ENCODE measurements around the gene CD2.

The CD2 gene

GRCh38 chr1:116713474-116713873 lies 40.8 kb upstream of the CD2 start:
- no peaks in the 10 kb centered on the region for H3K9me3 ChIP-seq (replicated peaks in 1 of 2; ENCODE audit: control insufficient read depth in 2 of 2, insufficient read depth in 1 of 2, low read depth in 1 of 2, low read length in 2 of 2)
- H3K27ac ChIP-seq (replicated peaks; ENCODE audit: low read length), result no peak overlapping the region
- H2AFZ ChIP-seq (ENCODE audit: low read length), result no peak overlapping the region
- no peak overlapping the region for H3K14ac ChIP-seq (ENCODE audit: low read length)
- WGBS, 2 donors (ENCODE audit: extremely low coverage in 2 of 2, insufficient read length in 2 of 2, insufficient replicate concordance in 1 of 2), result no CpG with 5 or more reads among the region's 3 CpGs
- H2BK5ac ChIP-seq (ENCODE audit: low read length), result no peak overlapping the region
- no peak overlapping the region for H3K23ac ChIP-seq (ENCODE audit: low read depth, low read length, poor library complexity)
- H3K4me2 ChIP-seq (ENCODE audit: insufficient read depth, low read length, poor library complexity, severe bottlenecking), result no peak overlapping the region
- no peaks in the 10 kb centered on the region for H3K79me1 ChIP-seq (ENCODE audit: low read depth, low read length)
- no peak overlapping the region for H4K91ac ChIP-seq (ENCODE audit: low read depth, low read length, poor library complexity)
- H3K36me3 ChIP-seq (replicated peaks in 1 of 2; ENCODE audit: control insufficient read depth in 2 of 2, insufficient read depth in 2 of 2, low read length in 2 of 2), result no peaks in the 10 kb centered on the region
- no peak overlapping the region for H4K8ac ChIP-seq (ENCODE audit: low read depth, low read length)
- H3K4ac ChIP-seq (ENCODE audit: low read length), result no peak overlapping the region
- peaks cover 0 to 6% (median 0%) of the 10 kb centered on the region in 3 experiments for H3K27me3 ChIP-seq (ENCODE audit: control insufficient read depth in 3 of 3, insufficient read depth in 3 of 3, low read depth in 1 of 3, low read length in 3 of 3)
- no peak overlapping the region for H3K18ac ChIP-seq (ENCODE audit: low read length)
- peaks cover 0 to 3% of the 10 kb centered on the region in 2 donors for H3K4me1 ChIP-seq (ENCODE audit: control insufficient read depth in 2 of 2, insufficient read depth in 1 of 2, low read depth in 1 of 2, low read length in 2 of 2)
- H2BK12ac ChIP-seq (ENCODE audit: low read length), result no peak overlapping the region
- H3K9ac ChIP-seq (ENCODE audit: low read depth, low read length, poor library complexity), result no peak overlapping the region
- no peak overlapping the region for H3K4me3 ChIP-seq (ENCODE audit: low read length in 2 of 2)
- no peak overlapping the region for H2AK5ac ChIP-seq (ENCODE audit: low read depth, low read length)
- no peak overlapping the region for H2BK15ac ChIP-seq (ENCODE audit: low read length)
- no peak for DNase-seq (ENCODE audit: low spot score)
- H2BK120ac ChIP-seq (ENCODE audit: low read depth, low read length), result no peak overlapping the region

DNA sequence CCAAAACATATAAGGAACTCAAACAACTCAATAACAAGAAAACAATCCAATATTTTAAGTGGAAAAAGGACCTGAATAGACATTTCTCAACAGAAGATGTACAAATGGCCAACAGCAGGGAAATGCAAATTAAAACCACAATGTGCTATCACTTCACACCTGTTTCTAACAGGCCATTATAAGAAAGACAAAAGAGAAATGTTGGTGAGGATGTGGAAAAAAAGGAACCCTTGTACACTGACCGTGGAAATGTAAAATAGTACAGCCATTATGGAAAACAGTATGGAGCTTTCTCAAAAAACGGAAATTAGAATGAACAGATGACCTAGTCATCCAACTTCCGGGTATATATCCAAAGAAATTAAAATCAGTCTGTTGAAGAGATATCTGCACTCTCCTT lies 37.8 kb upstream of the CD2 start:
- no peak overlapping the region for H3K18ac ChIP-seq (ENCODE audit: low read length)
- no peaks in the 10 kb centered on the region for H3K79me1 ChIP-seq (ENCODE audit: low read depth, low read length)
- peaks cover 0 to 3% (median 0%) of the 10 kb centered on the region in 3 experiments for H3K27me3 ChIP-seq (ENCODE audit: control insufficient read depth in 3 of 3, insufficient read depth in 3 of 3, low read depth in 1 of 3, low read length in 3 of 3)
- no peak overlapping the region for H3K27ac ChIP-seq (replicated peaks; ENCODE audit: low read length)
- H3K14ac ChIP-seq (ENCODE audit: low read length), result no peak overlapping the region
- H3K9me3 ChIP-seq (replicated peaks in 1 of 2; ENCODE audit: control insufficient read depth in 2 of 2, insufficient read depth in 1 of 2, low read depth in 1 of 2, low read length in 2 of 2), result no peaks in the 10 kb centered on the region
- H2AFZ ChIP-seq (ENCODE audit: low read length), result no peak overlapping the region
- H4K91ac ChIP-seq (ENCODE audit: low read depth, low read length, poor library complexity), result no peak overlapping the region
- H3K23ac ChIP-seq (ENCODE audit: low read depth, low read length, poor library complexity), result no peak overlapping the region
- H3K4me2 ChIP-seq (ENCODE audit: insufficient read depth, low read length, poor library complexity, severe bottlenecking), result no peak overlapping the region
- peaks cover 0 to under 1% of the 10 kb centered on the region in 2 donors for H3K4me1 ChIP-seq (ENCODE audit: control insufficient read depth in 2 of 2, insufficient read depth in 1 of 2, low read depth in 1 of 2, low read length in 2 of 2)
- DNase-seq (ENCODE audit: low spot score), result no peak
- H2BK15ac ChIP-seq (ENCODE audit: low read length), result no peak overlapping the region
- H2BK120ac ChIP-seq (ENCODE audit: low read depth, low read length), result no peak overlapping the region
- H3K36me3 ChIP-seq (replicated peaks in 1 of 2; ENCODE audit: control insufficient read depth in 2 of 2, insufficient read depth in 2 of 2, low read length in 2 of 2), result no peaks in the 10 kb centered on the region
- no peak overlapping the region for H4K8ac ChIP-seq (ENCODE audit: low read depth, low read length)
- H3K4ac ChIP-seq (ENCODE audit: low read length), result no peak overlapping the region
- WGBS, 2 donors (ENCODE audit: extremely low coverage in 2 of 2, insufficient read length in 2 of 2, insufficient replicate concordance in 1 of 2), result no CpG with 5 or more reads among the region's 3 CpGs
- H3K9ac ChIP-seq (ENCODE audit: low read depth, low read length, poor library complexity), result no peak overlapping the region
- H2AK5ac ChIP-seq (ENCODE audit: low read depth, low read length), result no peak overlapping the region
- H2BK5ac ChIP-seq (ENCODE audit: low read length), result no peak overlapping the region
- H3K4me3 ChIP-seq (ENCODE audit: low read length in 2 of 2), result no peak overlapping the region
- no peak overlapping the region for H2BK12ac ChIP-seq (ENCODE audit: low read length)

DNA sequence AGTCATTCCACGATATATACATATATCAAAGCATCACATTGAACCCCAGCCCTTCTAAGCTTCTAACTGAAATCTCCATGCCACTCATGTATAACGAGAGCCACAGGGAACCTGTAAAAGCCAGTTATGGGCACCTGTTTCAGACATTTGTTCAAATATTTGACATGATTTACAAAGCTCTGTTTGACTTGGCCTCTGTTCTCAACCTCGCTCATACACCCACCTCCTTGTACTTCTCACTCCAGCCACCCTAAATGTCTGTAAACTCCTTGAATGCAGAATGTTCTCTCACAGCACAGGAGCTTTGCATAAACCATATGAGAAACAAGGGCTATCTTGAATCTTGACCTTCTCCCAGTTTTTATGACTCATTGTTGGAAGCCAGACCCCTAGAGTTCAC lies 36.9 kb upstream of the CD2 start:
- H3K23ac ChIP-seq (ENCODE audit: low read depth, low read length, poor library complexity), result no peak overlapping the region
- no peak overlapping the region for H4K91ac ChIP-seq (ENCODE audit: low read depth, low read length, poor library complexity)
- H3K18ac ChIP-seq (ENCODE audit: low read length), result no peak overlapping the region
- no peak overlapping the region for H4K8ac ChIP-seq (ENCODE audit: low read depth, low read length)
- H3K9ac ChIP-seq (ENCODE audit: low read depth, low read length, poor library complexity), result no peak overlapping the region
- H3K36me3 ChIP-seq (replicated peaks in 1 of 2; ENCODE audit: control insufficient read depth in 2 of 2, insufficient read depth in 2 of 2, low read length in 2 of 2), result no peaks in the 10 kb centered on the region
- no peak overlapping the region for H3K14ac ChIP-seq (ENCODE audit: low read length)
- DNase-seq (ENCODE audit: low spot score), result no peak
- no peak overlapping the region for H2BK120ac ChIP-seq (ENCODE audit: low read depth, low read length)
- no peak overlapping the region for H2AK5ac ChIP-seq (ENCODE audit: low read depth, low read length)
- H3K4ac ChIP-seq (ENCODE audit: low read length), result no peak overlapping the region
- no peaks in the 10 kb centered on the region for H3K79me1 ChIP-seq (ENCODE audit: low read depth, low read length)
- H2BK5ac ChIP-seq (ENCODE audit: low read length), result no peak overlapping the region
- no peak overlapping the region for H3K4me3 ChIP-seq (ENCODE audit: low read length in 2 of 2)
- H2BK12ac ChIP-seq (ENCODE audit: low read length), result no peak overlapping the region
- H3K4me2 ChIP-seq (ENCODE audit: insufficient read depth, low read length, poor library complexity, severe bottlenecking), result no peak overlapping the region
- peaks cover 0 to 3% (median 0%) of the 10 kb centered on the region in 3 experiments for H3K27me3 ChIP-seq (ENCODE audit: control insufficient read depth in 3 of 3, insufficient read depth in 3 of 3, low read depth in 1 of 3, low read length in 3 of 3)
- no peak overlapping the region for H3K27ac ChIP-seq (replicated peaks; ENCODE audit: low read length)
- H2AFZ ChIP-seq (ENCODE audit: low read length), result no peak overlapping the region
- no peaks in the 10 kb centered on the region for H3K4me1 ChIP-seq (ENCODE audit: control insufficient read depth in 2 of 2, insufficient read depth in 1 of 2, low read depth in 1 of 2, low read length in 2 of 2)
- no CpG with 5 or more reads among the region's 3 CpGs for WGBS, 2 donors (ENCODE audit: extremely low coverage in 2 of 2, insufficient read length in 2 of 2, insufficient replicate concordance in 1 of 2)
- no peak overlapping the region for H2BK15ac ChIP-seq (ENCODE audit: low read length)
- H3K9me3 ChIP-seq (replicated peaks in 1 of 2; ENCODE audit: control insufficient read depth in 2 of 2, insufficient read depth in 1 of 2, low read depth in 1 of 2, low read length in 2 of 2), result no peaks in the 10 kb centered on the region

DNA sequence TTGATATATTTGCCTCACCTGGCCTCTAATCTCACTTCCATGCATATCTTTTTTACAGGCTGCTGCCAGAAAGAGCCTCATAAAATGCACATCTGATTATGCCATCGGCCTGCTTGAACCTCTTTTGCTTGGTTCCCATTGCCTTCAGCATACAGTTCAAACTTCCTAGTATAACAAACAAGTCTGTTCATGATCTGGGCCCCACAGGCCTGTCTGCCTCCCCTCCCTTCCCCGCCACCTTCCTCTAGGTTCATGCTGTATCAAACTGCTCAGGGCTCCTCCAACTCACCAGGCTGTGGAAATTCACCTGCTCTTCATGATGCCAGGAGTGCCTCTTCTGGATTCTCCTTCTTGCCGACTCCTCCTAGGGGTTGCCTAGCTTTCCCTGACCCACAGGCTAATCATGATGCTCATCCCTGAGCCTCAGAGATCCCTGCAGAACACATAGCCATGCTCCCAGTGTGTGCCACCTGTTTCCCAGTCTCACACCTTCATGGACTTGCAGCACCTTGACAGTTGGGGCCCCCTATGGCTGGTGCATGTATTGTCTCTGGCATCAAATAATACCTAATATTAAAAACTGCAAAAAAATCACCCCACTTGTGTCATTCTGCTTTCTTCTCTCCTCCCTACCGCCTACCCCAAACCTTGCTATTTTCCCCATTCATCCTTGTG lies 33.7 kb upstream of the CD2 start:
- Histone ChIP-seq H2AK5ac (ENCODE audit: low read depth, low read length) (no peak overlapping the region), H3K4me1 (ENCODE audit: control insufficient read depth in 2 of 2, insufficient read depth in 1 of 2, low read depth in 1 of 2, low read length in 2 of 2) (no peaks in the 10 kb centered on the region), H3K14ac (ENCODE audit: low read length) (no peak overlapping the region), H3K9me3 (replicated peaks in 1 of 2; ENCODE audit: control insufficient read depth in 2 of 2, insufficient read depth in 1 of 2, low read depth in 1 of 2, low read length in 2 of 2) (no peaks in the 10 kb centered on the region), H3K27ac (replicated peaks; ENCODE audit: low read length) (no peak overlapping the region), H2BK5ac (ENCODE audit: low read length) (no peak overlapping the region), H3K79me1 (ENCODE audit: low read depth, low read length) (no peaks in the 10 kb centered on the region), H2AFZ (ENCODE audit: low read length) (no peak overlapping the region), H2BK12ac (ENCODE audit: low read length) (no peak overlapping the region), H3K23ac (ENCODE audit: low read depth, low read length, poor library complexity) (no peak overlapping the region), H3K4me2 (ENCODE audit: insufficient read depth, low read length, poor library complexity, severe bottlenecking) (no peak overlapping the region), H4K8ac (ENCODE audit: low read depth, low read length) (no peak overlapping the region), H2BK15ac (ENCODE audit: low read length) (no peak overlapping the region), H3K4ac (ENCODE audit: low read length) (no peak overlapping the region), H3K36me3 (replicated peaks in 1 of 2; ENCODE audit: control insufficient read depth in 2 of 2, insufficient read depth in 2 of 2, low read length in 2 of 2) (no peaks in the 10 kb centered on the region), H3K27me3 (ENCODE audit: control insufficient read depth in 3 of 3, insufficient read depth in 3 of 3, low read depth in 1 of 3, low read length in 3 of 3) (no peaks in the 10 kb centered on the region), H4K91ac (ENCODE audit: low read depth, low read length, poor library complexity) (no peak overlapping the region), H3K4me3 (ENCODE audit: low read length in 2 of 2) (no peak overlapping the region), H3K9ac (ENCODE audit: low read depth, low read length, poor library complexity) (no peak overlapping the region), H2BK120ac (ENCODE audit: low read depth, low read length) (no peak overlapping the region), H3K18ac (ENCODE audit: low read length) (no peak overlapping the region)
- no CpG with 5 or more reads among the region's 4 CpGs for WGBS, 2 donors (ENCODE audit: extremely low coverage in 2 of 2, insufficient read length in 2 of 2, insufficient replicate concordance in 1 of 2)
- no peak for DNase-seq (ENCODE audit: low spot score)
